ENCODE data around the gene PNMA8A. TPM values are rescaled to one million over a fixed set of nuclear protein-coding genes. Genes with fewer than 3 reads are reported as not detected.

The PNMA8A gene
- total and polyA plus RNA-seq, 2 experiments from 2014 or later = 0.26 to 0.76 TPM

GRCh38 chr19:46488551-46488950, 17.2 kb upstream of the PNMA8A start:
- no peak for DNase-seq
- WGBS, 2 experiments (ENCODE audit: low coverage in 1 of 2, low lambda C conversion rate in 2 of 2, missing lambda C conversion rate in 2 of 2) = 82 to 83% methylated on average over 11 of the region's 11 CpGs
- H2AFZ ChIP-seq = no peak overlapping the region
- H3K79me2 ChIP-seq (ENCODE audit: insufficient read depth) = no peaks in the 10 kb centered on the region
- H3K9ac ChIP-seq = no peak overlapping the region
- no peak overlapping the region for H3K4me3 ChIP-seq
- H3K27ac ChIP-seq = no peak overlapping the region
- TF ChIP-seq EZH2 (IDR thresholded peaks at IDR 0.05; ENCODE audit: insufficient read depth, poor library complexity, severe bottlenecking) (no peak), EZH2phosphoT487 (IDR thresholded peaks at IDR 0.05; ENCODE audit: insufficient read depth, low read depth) (no peak)
- no peaks in the 10 kb centered on the region for H3K36me3 ChIP-seq (ENCODE audit: low read depth)
- in situ Hi-C loops (cut with MboI) = loop anchor here (5.0 to 10.0 kb wide), 2 partner anchors 86 to 204 kb away; no protein-coding TSS in a partner anchor
- peaks cover under 1% of the 10 kb centered on the region; the same call in 1 of the 2 replicates for H3F3A ChIP-seq (ENCODE audit: insufficient read depth)
- H3K4me2 ChIP-seq (ENCODE audit: unreplicated experiment) = no peak overlapping the region
- no peaks in the 10 kb centered on the region for H3K9me3 ChIP-seq (ENCODE audit: low read depth)
- H3K27me3 ChIP-seq (replicated peaks; ENCODE audit: insufficient read depth) = no peaks in the 10 kb centered on the region
- H3K4me1 ChIP-seq (ENCODE audit: insufficient read depth) = peaks cover 5% of the 10 kb centered on the region
- H4K20me1 ChIP-seq (ENCODE audit: insufficient read depth) = no peaks in the 10 kb centered on the region
- no peaks in the 10 kb centered on the region for H3K9me2 ChIP-seq (ENCODE audit: insufficient read depth)

GRCh38 chr19:46487802-46488445, 16.6 kb upstream of the PNMA8A start:
- WGBS, 2 experiments (ENCODE audit: low coverage in 1 of 2, low lambda C conversion rate in 2 of 2, missing lambda C conversion rate in 2 of 2) = 5 to 10% methylated on average over 27 to 38 of the region's 38 CpGs
- H3K4me3 ChIP-seq = peak overlapping the region; percentile 69
- peaks cover 6% of the 10 kb centered on the region for H3K4me1 ChIP-seq (ENCODE audit: insufficient read depth)
- H3F3A ChIP-seq (ENCODE audit: insufficient read depth) = peaks cover 7% of the 10 kb centered on the region
- H3K36me3 ChIP-seq (ENCODE audit: low read depth) = no peaks in the 10 kb centered on the region
- no peaks in the 10 kb centered on the region for H3K27me3 ChIP-seq (replicated peaks; ENCODE audit: insufficient read depth)
- no peak overlapping the region for H3K27ac ChIP-seq
- in situ Hi-C loops (cut with MboI) = loop anchor here (5.0 to 10.0 kb wide), 2 partner anchors 86 to 203 kb away; no protein-coding TSS in a partner anchor
- H3K9me2 ChIP-seq (ENCODE audit: insufficient read depth) = no peaks in the 10 kb centered on the region
- no peak for TF ChIP-seq EZH2 (IDR thresholded peaks at IDR 0.05; ENCODE audit: insufficient read depth, poor library complexity, severe bottlenecking)
- no peak for TF ChIP-seq EZH2phosphoT487 (IDR thresholded peaks at IDR 0.05; ENCODE audit: insufficient read depth, low read depth)
- H3K4me2 ChIP-seq (ENCODE audit: unreplicated experiment) = peak overlapping the region; percentile 97
- no peaks in the 10 kb centered on the region for H3K9me3 ChIP-seq (ENCODE audit: low read depth)
- H3K79me2 ChIP-seq (ENCODE audit: insufficient read depth) = no peaks in the 10 kb centered on the region
- peak overlapping the region; percentile 39 for H3K9ac ChIP-seq
- no peaks in the 10 kb centered on the region for H4K20me1 ChIP-seq (ENCODE audit: insufficient read depth)
- DNase-seq = peak; percentile 85
- peak overlapping the region; percentile 78 for H2AFZ ChIP-seq

GRCh38 chr19:46487178-46487801, 15.9 kb upstream of the PNMA8A start:
- no peaks in the 10 kb centered on the region for H3K27me3 ChIP-seq (replicated peaks; ENCODE audit: insufficient read depth)
- H3K79me2 ChIP-seq (ENCODE audit: insufficient read depth) = no peaks in the 10 kb centered on the region
- peak overlapping the region; percentile 78 for H2AFZ ChIP-seq
- H3K9ac ChIP-seq = peak overlapping the region; percentile 39
- H3F3A ChIP-seq (ENCODE audit: insufficient read depth) = peaks cover 13% of the 10 kb centered on the region
- H3K4me2 ChIP-seq (ENCODE audit: unreplicated experiment) = peak overlapping the region; percentile 97
- no peaks in the 10 kb centered on the region for H4K20me1 ChIP-seq (ENCODE audit: insufficient read depth)
- 8 to 10% methylated on average over 18 to 19 of the region's 19 CpGs for WGBS, 2 experiments (ENCODE audit: low coverage in 1 of 2, low lambda C conversion rate in 2 of 2, missing lambda C conversion rate in 2 of 2)
- H3K9me3 ChIP-seq (ENCODE audit: low read depth) = no peaks in the 10 kb centered on the region
- no peaks in the 10 kb centered on the region for H3K36me3 ChIP-seq (ENCODE audit: low read depth)
- peak overlapping the region; percentile 69 for H3K4me3 ChIP-seq
- no peaks in the 10 kb centered on the region for H3K9me2 ChIP-seq (ENCODE audit: insufficient read depth)
- in situ Hi-C loops (cut with MboI) = loop anchor here (5.0 to 10.0 kb wide), 2 partner anchors 85 to 202 kb away; no protein-coding TSS in a partner anchor
- DNase-seq = peak; percentile 47
- H3K4me1 ChIP-seq (ENCODE audit: insufficient read depth) = peaks cover 13% of the 10 kb centered on the region
- H3K27ac ChIP-seq = no peak overlapping the region
- no peak for TF ChIP-seq EZH2phosphoT487 (IDR thresholded peaks at IDR 0.05; ENCODE audit: insufficient read depth, low read depth)
- no peak for TF ChIP-seq EZH2 (IDR thresholded peaks at IDR 0.05; ENCODE audit: insufficient read depth, poor library complexity, severe bottlenecking)

- peaks cover 22% of the 10 kb centered on the region for H3K4me1 ChIP-seq (ENCODE audit: insufficient read depth)
- no peaks in the 10 kb centered on the region for H4K20me1 ChIP-seq (ENCODE audit: insufficient read depth)
- no peak for DNase-seq
- WGBS, 2 experiments (ENCODE audit: low coverage in 1 of 2, low lambda C conversion rate in 2 of 2, missing lambda C conversion rate in 2 of 2) = 46% methylated on average over 3 of the region's 3 CpGs
- H2AFZ ChIP-seq = no peak overlapping the region
- peaks cover 23% of the 10 kb centered on the region for H3F3A ChIP-seq (ENCODE audit: insufficient read depth)
- H3K27me3 ChIP-seq (replicated peaks; ENCODE audit: insufficient read depth) = no peaks in the 10 kb centered on the region
- no peaks in the 10 kb centered on the region for H3K9me2 ChIP-seq (ENCODE audit: insufficient read depth)
- H3K79me2 ChIP-seq (ENCODE audit: insufficient read depth) = no peaks in the 10 kb centered on the region
- no peaks in the 10 kb centered on the region for H3K36me3 ChIP-seq (ENCODE audit: low read depth)
- in situ Hi-C loops (cut with MboI) = loop anchor here (5.0 to 10.0 kb wide), 2 partner anchors 84 to 202 kb away; no protein-coding TSS in a partner anchor
- H3K9me3 ChIP-seq (ENCODE audit: low read depth) = no peaks in the 10 kb centered on the region
- H3K4me2 ChIP-seq (ENCODE audit: unreplicated experiment) = no peak overlapping the region
- H3K27ac ChIP-seq = no peak overlapping the region
- no peak overlapping the region for H3K4me3 ChIP-seq
- TF ChIP-seq EZH2phosphoT487 (IDR thresholded peaks at IDR 0.05; ENCODE audit: insufficient read depth, low read depth) = no peak
- TF ChIP-seq EZH2 (IDR thresholded peaks at IDR 0.05; ENCODE audit: insufficient read depth, poor library complexity, severe bottlenecking) = no peak
- H3K9ac ChIP-seq = no peak overlapping the region
Observed at GRCh38 chr19:46486358-46486757, 15.0 kb upstream of the PNMA8A start.
